HK-2 (cell line): ENCODE data around the gene ERBIN.

Experiments
- DNase-seq: peaks from one replicate; pipeline ENCODE4 v3.0.0-alpha.2; 2018; ENCODE audit not compliant: unreplicated experiment

The ERBIN gene

GRCh38 chr5:66122379-66123034 is 196.1 kb downstream of the ERBIN start:
- no peak for DNase-seq

DNA sequence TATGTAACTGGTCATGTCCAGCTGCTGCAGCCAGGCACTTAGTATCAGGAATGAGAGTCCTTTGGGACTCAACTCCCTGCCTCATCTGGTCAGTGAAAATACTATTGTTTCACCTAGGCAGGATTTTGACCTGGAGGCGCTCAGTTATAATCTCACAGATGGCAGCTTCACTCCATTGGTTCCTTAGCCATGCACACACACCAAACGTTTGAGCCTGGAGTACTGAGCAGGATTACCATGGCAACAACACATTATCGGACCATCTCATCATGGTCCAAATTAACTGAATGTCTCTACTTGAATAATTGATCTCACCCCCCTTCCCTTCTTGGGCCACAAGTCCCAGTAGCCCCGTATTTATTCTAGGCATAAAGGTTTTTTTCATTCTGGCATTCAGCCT is 202.8 kb downstream of the ERBIN start:
- no peak for DNase-seq

DNA sequence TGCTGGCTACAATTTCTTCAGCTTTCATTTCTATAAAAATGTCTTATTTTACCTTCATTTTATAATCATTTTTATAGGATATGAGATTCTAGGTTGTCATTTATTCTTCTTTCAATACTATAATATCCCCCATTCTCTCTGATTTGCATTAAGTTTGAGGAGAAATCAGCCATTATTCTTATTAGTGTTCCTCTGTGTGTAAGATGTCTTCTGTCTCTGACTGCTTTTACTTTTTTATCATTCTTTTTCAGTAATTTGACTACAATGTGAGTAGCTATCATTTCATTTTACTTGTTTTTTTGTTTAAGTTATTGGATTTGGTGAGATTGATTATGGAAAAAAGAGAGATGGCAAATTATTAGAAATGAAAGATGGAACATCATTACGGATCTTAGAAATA is 204.1 kb downstream of the ERBIN start:
- no peak for DNase-seq
